ENCODE results near the gene COL7A1.

The COL7A1 gene

DNA sequence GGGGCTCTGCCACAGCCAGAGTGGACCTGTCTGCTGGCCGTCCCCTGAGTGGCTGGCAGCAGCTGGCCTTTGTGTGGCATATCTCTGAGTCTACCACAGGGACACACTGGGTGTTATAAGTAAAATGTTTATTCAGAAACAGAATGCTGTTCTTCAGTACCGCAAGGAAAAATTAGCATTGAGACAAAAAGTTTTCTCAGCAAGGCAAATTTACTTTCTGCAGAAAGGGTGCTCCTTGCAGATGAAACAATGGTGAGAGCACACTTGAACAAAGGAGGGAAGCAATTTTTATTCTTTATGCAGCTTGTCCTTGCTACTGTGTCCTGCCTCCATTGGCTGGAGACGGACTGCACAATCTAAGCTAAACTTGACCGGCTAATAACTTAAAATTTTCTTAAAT lies 22.4 kb upstream of the COL7A1 start:
- no peak for DNase-seq

DNA sequence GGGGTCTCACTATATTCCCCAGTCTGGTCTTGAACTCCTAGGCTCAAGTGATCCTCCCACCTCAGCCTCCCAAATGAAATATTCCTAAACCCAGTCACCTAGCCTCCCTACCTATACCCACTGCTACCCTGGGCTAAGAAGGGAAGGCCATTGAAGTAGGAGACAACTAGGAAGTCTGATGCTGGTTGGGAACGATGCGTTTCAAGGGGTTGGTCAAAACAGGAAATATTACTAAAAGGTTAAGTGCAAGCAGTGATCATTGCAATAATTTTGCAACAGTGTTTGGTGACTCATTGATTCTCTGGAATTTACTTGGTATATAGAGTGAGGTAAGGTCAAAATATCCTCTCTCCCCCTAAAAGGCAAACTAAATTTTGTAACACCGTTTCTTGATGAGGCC lies 18.9 kb upstream of the COL7A1 start:
- no peak for DNase-seq

DNA sequence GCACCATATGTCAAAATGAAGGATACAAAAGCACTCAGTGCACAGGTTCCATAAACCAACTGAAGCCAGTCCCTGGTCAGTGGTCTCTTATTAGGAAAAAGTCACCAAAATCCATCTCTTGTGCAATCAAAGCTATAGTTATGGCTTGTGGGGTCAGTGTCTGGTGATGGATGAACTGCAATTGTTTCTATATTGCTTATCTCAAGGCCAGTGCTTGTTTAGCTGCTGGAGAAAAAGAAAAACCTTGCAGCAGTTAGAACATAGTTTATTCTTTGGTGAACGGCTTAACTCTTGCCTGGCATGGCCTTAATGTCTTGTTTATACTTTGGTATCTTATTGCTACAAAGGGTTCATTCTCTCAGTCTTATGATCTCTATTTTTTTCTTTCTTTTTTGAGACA lies 17.2 kb upstream of the COL7A1 start:
- no peak for DNase-seq

DNA sequence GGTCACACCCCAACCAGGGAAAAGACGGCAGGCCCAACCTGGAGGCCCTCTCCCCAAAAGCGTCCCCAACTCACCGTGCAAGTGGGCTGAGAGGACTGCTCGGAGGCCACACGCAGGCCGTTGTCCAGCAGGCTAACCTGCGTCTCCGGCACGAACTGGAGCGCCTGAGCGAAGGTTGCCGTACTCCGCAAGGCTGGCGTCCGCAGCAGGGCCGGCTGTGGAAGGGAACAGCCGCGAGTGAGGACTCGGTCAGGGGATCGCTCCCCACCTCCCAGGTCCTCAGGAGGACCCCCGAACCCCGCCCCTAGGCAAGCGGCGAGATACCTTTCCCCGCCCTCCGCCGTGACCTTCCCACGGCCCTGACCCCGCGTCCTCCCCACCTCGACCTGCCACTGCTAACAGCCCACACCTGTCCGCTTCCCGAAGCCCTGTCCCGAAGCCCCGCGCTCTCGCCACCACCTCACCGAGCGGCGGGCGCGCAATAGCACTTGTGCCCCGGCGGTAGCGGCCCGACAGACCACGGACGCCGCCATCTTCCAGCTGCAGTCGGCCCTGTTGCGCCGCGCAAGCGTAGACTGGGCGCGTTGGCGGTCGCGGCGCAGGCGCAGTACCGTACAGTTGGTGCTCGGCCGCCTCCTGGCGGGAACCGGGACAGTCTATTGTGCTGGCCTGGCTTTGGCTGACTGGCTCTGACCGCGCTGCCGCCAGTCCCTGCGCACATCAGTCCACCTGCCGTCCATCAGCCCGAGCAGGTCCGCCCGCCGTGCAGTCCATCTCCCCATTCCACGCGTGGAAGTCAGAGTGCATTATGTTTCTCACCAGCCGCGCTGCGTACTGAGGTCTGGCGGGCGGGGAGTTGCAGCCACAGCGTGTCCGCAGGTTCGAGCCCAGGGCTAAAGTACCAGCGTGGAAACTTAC lies 14.2 kb upstream of the COL7A1 start, which contains the start of gene UQCRC1:
TSS of gene UQCRC1 (minus strand) at position 559 of the 918 bp plus-strand sequence. CDS start at position 533, 26 bp downstream.
- peak; percentile 97 for DNase-seq

DNA sequence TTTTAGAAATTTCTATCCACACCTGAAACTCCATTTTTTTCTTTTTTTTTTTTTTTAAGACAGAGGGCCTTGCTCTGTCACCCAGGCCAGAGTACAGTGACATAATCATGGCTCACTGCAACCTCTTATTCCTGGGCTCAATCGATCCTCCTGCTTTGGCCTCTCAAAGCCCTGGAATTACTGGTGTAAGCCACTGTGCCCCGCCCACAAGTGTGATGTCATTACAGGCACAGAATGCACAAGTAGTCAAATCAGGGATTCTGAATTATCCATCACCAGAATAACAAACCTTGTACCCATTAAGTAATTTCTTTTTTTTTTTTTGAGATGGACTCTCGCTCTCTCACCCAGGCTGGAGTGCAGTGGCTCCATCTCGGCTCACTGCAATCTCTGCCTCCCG lies 12.4 kb upstream of the COL7A1 start:
- DNase-seq, result no peak

DNA sequence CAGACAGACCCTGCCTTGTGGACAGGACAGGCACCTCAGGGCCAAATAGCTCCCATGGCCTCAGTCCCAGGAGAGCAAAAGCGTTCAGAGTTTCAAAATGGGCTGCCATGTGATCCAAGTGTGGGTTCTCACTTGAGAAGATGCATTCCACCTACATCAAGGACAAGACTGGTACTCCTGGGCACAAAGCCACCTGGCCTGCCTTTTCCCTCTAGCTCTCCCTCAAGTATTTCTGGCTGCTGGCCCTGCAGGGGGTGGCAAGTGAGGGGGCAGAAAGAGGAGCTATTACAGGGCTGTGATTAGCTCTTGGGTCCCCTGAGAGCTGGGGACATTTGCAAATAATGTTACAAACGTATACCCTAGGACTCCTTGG lies 6.5 kb upstream of the COL7A1 start:
- DNase-seq, result no peak

DNA sequence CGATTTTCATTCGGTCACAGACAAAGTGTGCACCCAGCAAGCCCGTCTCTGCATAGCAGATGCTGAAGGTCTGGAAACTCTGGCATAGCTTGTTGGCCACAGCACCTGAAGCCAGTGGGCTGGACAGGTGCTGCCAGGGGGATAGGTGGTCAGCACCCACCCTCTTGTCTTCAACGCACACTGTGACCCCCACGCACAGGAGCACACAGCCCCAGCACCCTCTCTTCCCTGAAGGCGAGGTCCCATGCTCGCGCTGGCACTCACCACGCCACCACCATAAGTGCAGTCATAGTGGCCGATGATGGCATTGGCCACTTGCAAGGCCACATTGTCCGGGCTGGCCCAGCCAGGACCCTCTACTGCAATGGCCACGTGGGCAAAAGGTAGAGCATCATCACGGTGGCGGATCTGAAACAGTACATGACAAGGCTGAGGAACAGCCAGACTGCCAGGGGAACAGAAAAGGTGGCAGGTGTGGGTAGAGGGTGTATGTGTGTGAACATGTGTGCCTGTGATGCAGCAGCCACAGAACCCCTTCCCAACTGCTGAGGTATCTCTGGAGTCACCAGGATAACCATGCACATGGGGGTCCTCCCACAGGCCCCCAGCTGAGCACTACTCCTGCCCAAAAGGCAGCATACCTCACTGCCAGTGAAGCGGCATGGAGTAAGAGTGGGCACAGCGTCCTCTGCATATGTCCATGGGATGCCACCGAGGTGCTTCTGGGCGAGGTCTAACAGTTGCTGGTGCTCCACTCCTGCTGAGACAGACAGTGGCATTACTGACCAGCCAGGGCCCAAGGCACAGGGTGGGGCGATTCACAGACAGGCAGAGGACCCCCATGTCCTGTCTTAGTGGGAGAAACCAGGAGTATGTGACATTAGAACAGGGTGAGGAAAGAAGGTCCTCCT lies 5.8 kb upstream of the COL7A1 start:
- DNase-seq, result no peak

DNA sequence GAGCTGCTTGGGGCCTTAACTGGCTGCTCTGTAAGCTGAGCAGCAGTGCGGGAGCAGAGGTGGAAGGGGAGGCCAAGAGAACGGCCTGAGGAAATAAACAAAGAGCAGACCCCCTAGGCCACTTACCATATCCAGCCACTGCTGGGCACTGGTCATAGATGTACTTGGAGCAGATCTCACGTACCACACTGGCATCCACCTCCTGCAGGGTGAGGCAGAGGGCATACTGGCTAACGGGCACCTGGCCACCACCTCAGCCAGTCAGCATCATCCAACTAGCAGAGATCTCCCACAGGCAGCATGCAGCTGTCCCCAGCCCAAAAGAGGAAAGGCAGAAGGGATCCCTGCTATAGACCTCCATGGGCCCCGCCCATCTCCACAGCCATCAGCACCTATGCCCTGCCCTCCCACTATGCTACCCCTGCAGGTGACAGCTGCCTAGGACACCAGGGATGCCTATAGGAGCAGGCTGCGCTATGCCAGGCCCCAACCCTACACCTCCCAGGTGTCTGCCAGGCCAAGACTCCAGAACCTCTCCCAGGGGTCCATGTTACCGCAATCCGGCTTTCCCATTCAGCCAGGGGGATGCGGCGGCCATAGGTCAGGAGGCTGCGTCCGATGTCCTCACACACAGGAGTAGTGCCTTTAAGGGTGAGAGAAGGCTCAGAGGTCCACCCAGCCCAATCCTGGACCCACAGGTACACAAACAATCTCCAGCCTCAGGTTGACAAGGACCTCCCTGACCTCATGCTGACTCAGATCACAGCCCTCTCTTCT lies 4.6 kb upstream of the COL7A1 start:
- DNase-seq, result no peak

DNA sequence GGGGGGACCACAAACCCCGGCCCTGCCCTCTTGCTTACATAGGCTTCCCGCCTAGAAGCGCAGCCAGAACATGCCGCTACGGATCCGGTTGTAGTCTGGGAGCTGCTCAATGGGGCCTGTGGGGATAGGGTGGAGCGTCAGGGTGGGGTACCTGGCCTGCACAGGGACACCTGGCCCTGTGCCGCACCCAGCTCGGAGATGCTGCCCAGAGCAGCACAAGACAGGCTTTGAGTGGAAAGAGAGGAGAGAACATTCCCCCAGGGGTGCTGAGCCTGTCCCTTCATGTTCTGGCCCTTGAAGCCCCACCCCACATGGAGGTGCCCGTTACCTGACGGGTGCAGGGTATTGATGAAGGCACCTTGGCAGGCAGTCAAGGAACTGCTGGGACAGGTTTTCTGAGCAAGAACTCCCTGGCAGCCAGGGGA lies 4.0 kb upstream of the COL7A1 start:
- peak; percentile 41 for DNase-seq

DNA sequence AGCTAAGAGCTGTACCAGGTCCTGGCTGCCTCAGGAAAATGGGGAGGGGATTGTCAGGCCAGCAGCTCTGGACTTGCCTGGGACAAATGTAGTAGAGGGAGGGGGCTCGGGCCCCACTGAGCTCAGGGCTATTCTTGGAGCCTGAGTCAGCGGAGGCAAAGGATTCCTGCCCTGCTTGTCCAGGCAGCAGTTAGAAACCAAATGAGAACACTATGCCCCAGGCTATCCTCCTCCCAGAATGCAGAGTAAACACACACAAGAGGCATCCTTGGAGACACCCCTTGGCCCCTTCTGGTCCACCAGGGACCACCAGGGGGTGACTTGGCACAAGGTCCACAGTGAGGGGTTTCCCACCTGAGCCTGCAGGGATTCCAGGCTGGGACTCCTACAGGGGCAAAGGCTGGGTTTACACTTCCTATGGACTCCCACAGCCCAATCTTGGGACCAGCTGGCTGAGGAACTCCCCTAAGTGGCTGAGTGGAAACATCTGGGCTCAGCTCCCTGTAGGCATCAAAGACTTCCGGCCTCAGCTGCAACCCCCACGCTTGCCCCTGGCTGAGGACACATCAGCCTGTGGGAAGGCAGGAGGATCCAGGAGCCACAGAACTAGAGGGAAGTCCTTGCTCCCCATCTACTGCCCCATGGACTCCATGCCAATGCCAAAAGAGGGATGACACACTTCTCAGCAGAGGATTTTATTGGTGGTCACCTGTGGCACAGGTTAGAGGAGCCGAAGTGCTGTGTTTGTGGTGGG lies 3.4 kb upstream of the COL7A1 start:
- DNase-seq, result peak; percentile 67

DNA sequence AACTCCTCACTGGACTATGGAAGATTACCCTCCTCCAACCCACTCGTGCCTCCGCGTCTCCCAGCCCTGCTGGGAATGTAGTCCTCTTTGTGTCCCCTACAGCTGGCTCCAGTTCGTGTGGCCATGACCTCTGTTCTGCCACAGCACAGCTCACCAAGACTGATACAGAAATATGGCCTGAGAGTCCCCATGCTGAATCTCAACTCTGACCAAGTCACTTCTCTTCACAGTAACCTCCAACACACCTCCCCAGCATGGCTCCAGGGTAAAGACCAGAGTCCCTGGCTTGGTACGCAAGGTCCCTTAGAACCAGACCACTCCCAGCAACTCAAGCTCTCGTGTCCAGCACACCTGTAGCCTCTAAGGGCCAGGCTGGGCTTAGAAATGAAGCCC lies 2.3 kb upstream of the COL7A1 start:
- no peak for DNase-seq

DNA sequence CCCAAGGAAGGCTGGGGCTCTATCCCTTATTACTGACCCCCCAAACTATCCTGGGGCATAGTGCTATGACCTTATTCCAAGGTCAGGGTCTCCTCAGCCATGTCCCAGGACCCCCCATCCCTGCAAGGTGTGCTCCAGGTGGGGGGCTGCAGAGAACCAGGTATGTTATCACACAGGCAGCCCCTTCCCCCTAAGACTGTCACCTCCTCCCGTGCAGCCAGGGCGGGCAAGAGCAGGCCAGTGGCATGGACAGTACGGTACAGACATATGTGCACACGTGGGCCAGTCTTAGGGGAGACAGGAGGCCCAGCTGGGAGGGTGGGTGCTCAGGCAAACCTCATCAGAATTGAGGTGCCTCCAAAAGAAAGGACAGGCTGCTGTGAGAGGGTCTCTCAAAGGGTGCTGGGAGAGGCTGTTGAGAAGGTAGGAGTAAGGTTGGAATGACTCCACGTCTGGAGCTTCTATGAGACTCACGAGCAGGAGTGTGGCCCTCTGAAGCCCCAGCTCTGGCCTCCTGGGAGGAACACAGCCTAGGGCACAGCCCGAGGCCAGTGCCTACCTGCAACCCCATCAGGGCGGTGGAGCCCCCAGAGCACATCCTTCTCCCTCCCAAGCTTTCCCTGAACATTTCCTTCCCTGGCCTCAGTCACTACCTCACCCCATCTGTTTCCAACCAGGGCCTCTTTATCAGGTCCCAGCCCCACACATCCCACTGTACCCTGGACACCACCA lies 1.7 kb upstream of the COL7A1 start:
- no peak for DNase-seq

DNA sequence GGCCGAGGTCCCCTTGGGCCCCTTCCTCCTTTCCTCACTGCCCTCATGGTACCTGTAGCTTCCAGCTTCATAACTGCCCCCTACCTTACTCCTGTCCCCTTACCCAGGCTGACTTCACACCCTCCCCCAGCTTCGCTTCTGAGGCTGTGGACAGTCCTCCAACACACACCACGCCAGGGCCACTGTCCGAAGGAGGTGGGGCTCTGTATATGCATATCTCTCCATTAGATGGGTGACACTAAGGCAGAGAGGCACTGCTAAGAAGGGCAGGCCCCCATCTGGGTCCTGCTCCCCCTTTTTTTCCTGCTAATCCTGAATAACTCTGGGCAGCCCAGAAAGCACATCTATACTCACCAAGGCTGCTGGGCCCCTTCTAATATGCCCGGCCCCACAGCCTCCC lies 1.0 kb upstream of the COL7A1 start:
- DNase-seq, result no peak

DNA sequence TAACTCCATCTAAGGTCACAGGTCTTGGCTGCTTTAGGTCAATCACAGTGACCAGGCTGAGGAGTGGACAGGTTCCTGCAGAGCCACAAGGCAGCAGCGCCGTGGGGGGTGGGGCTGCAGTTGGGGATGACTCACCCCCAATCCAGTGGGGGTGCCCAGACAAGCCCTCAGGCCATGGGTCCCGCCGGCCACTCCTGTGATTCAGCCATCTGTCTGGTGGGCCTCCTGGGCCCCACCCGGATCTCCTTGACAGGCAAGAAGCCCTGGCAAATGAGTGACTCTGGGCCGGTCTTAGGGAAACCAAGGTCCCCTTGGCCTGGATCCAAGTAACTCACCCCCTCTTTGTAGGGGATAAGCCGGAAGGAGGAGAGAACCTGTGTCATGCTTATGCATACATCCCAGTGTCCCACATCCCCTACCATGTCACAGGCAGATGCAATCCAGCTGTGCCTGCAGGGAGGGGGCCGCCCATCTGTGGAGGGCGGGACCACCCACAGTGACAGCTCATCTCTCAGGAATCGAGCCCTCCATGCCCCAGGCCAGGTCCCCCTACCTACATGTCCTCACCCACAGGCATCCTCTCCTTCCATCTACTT lies 495 bp upstream of the COL7A1 start:
- DNase-seq, result peak; percentile 67

DNA sequence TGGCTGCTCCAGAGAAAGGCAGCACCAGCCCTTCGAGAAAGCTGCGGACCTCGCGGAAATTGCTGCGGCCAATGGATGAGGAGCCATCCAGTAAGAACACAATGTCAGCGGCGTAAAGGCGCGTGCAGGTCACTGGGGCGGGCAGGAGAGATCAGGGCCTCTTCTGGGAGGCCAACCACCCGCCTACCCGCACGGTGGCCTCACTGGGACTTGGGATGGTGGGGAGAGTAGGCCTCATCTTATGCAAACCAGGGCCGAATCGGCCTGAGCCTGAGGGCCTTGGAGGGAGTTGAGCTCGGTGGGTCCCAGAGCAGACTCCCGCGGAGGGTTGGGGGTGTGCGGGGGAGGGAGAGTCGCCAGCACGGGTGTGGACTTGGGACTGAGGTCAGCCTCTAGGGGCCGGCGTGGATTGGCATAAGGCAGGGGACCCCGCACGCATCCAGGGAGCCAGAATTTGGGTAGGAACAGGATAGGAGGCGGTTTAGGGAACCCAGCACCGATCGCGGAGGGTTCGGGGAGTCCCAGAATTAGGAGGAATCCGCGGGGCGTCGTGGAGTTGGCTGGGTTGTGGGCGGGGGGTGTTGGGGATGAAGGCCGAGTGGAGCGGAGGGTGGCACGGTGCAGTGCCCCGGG lies 596 bp downstream of the COL7A1 start:
- peak; percentile 43 for DNase-seq

DNA sequence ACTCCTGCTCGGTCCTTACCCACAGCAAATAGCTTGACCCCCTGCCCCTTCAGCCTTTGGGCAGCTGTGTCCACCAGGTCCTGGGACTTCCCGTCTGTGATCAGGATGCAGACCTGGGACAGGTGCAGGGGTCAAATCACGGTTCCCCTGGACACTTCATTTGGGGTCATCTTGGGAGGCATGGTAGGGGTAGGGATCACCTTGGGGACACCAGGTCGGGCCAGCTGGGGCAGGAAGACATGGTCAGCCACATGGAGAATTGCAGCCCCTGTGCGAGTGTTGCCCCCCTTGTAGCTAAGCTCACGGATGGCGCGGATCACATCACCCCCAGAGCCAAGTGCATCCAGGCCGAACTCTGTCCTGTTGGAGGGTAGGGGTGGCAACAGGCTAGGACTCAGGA lies 1.8 kb downstream of the COL7A1 start:
- DNase-seq, result no peak

DNA sequence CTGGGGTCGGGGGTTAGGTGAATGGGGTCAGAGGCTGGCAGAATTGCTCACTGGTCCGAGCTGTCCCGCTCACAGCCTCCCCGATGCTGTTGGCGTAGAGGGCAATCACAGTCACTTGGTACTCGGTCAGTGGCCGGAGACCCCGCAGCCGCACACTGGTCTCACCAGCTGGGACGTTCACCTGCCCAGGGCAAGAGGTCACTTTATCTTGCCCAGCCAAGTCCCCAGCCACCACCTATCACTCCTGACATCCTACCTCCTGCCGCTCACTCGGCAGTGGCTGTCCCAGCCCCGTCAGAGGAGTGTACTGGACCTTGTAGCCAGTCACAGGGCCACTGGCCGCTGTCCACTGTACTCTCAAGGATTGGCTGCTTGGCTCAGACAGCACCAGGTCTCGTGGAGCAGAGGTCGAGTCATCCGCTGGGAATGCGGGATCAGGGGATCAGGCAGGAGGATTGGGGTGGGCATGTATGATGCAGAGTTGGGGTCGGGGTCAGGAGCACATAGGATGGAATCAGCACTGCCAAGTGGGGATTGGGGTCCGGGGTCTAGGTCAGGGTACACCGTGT lies 2.5 kb downstream of the COL7A1 start:
- DNase-seq, result no peak

DNA sequence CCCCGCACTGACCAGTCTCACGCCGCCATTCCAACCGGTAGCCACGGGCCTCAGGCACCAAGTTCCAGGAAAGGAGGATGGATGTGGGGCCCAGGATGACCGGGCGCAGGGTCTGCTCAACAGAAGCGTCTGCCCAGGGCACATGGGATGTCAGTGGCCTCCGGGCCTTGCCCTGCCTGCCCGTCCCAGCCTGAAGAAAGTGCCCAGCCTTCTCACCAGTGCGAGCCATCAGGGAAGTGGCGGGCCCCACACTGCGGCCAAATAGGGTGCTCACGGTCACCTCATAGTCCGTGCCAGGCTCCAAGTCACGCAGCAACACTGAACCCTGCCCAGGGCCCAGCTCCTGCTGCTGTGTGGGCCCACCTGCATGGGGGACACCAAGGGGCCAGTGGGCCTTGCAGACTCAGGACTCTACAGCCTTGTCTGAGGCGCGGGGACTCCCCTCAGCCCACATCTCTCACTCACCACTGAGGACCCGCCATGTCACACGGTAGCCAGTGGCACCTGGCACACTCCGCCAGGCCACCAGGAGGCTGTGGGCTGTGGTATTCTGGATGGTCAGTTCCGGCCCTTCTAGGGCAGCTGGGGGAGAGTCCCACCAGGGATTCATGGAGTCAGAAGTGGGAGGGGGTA lies 3.1 kb downstream of the COL7A1 start:
- no peak for DNase-seq

DNA sequence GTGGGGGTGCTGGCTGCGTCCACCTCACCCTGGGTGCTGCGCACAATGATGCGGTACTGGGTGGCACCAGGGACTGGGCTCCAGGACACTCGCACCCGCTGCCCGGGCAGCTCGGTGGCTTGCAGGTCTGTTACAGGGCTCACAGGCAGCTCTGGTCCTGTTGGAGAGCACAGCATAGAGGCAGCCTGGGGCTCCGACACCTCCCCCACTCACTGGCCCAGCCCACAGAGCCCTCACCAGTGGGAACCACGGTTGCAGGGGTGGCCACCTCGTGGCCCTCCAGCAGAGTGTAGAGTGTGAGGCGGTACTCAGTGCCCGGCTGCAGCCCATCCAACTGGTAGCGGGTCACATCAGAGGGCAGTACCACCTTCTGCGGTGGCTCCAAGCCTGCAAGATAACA lies 3.7 kb downstream of the COL7A1 start:
- DNase-seq, result no peak

DNA sequence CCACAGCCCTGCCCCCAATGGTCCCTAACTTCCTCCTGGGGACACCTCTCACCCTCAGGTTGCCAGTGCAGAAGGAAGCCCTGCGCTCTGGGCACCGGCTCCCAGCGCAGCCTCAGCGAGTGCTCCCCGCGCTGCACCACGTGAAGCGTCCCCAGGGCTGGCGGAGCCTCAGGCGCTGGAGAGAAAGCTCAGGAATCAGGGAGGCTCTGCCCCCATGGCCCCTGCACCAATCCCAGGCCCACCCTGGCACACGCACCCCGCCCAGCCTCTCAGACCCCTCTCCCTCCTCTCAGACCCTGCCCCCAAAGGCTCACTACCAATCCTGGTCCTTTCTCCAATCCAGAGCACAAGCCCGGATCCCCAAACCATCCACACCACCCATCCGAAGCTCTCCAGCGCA lies 6.9 kb downstream of the COL7A1 start:
- DNase-seq, result no peak
